HG02981 (cell line): ENCODE measurements around the gene TMCO4.

Experiments used
- ATAC-seq: cut with Tn5 transposase; IDR thresholded peaks from one replicate; pipeline ENCODE4 v1.9.1; 2021; ENCODE audit warnings: mild to moderate bottlenecking, moderate library complexity; ENCODE audit not compliant: unreplicated experiment

TMCO4 gene

DNA sequence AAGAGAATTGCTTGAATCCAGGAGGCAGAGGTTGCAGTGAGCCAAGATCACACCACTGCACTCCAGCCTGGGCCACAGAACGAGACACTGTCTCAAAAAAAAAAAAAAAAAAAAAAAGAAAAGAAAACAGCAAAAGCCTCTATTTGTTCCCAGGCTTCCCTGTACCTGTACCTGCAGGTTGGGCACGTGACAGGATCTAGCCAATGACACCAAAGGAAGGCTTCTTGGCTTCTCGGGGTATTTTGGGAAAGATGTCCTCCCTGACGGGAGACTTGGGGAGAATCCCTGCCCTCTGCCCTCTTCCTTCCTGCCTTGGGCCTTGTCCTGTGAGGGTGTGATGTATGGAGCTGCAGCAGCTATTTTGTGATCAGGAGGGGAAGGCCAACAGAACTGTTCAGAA lies 22.8 kb downstream of the TMCO4 start:
- ATAC-seq, result no peak

DNA sequence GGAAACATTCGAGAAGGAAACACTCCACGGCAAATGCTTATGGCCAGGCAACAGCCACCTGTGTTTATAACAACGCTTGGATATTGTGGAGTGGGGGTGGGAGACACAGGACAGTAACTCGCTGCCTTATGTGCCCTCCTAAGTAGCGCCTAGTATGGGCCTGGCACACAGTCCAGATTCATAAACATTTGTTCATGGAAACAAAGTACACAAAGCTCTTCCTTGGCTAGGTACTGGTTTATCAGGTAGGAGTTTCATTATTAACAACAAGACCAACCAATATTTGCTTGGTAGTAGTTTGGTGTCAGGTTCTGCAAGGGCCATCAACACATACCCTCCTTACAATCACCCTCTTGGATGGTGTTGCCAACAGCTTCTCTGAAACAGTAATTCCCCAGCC lies 23.4 kb downstream of the TMCO4 start:
- no peak for ATAC-seq

DNA sequence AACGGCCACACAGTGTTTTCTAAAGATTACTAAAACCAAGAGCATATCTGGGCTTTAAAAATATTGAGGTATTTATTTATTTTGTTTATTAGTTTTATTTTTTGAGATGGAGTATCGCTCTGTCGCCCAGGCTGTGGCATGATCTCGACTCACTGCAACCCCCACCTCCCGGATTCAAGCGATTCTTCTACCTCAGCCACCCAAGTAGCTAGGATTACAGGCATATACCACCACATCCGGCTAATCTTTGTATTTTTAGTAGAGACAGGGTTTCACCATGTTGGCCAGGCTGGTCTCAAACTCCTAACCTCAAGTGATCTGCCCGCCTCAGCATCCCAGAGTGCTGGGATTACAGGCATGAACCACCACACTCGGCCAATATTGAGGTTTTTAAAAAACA lies 23.9 kb downstream of the TMCO4 start:
- ATAC-seq, result no peak

DNA sequence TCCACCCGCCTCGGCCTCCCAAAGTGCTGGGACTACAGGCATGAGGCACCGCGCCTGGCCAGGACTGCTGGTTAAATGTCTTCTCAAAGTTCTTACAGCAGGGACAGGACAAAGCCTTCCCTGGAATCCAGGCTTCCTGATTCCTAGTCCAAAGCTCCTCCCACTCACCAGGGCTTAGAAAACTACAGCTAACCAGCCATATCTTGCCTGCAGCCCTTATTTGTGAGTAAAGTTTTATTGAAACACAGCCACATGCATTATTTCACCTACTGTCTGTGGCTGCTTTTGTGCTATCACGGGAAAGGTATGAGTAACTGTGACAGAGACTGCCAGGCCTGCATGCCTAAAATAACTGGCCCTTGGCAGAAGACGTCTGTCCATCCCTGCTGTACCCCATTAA lies 24.4 kb downstream of the TMCO4 start:
- ATAC-seq, result no peak

DNA sequence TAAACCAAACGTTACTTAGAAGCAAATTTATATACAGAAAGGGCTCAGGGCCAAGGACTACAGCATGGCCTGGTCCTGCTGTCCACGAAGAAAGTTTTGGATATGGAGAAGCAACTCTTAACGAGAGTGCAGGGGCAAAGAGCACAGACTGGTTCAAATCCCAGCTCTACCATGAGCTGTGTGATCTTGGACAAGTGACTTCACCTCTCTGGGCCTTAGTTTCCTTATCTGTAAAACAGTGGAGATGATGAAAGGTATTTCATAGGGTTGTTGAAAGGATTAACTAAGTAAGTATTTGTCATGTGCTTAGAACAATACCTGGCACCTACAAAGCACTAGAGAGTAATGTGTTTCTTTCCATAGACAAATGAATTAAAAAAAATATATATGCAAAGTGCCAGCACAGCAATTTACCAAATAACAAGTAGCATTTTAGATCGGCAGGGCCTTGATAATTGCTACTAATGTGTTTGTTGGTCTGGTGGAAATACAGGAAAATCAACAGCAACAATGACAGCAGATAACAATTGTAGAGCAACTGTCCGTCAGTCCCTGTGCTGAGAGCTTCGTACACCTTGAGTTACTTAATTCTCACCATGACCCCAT lies 25.4 kb downstream of the TMCO4 start:
- no peak for ATAC-seq

DNA sequence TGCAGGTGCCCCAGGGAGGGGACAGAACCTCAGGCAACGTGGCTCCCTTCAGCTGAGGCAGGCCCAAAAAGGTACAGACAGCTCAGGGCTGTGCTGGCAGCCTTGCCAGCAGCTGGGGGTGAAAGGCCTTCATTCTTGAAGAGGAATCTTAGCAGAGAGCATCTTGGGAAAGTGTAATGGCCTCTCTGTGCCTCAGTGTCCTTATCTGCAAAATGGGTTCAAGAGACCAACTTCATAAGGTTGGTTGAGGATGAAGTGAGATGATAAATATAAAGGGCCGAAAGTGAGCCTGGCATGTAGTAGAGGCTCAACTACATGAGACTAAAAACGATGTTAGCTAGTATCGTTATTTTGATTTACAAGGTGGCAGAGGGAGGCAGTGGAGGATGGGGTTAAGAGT lies 26.2 kb downstream of the TMCO4 start:
- ATAC-seq, result no peak

DNA sequence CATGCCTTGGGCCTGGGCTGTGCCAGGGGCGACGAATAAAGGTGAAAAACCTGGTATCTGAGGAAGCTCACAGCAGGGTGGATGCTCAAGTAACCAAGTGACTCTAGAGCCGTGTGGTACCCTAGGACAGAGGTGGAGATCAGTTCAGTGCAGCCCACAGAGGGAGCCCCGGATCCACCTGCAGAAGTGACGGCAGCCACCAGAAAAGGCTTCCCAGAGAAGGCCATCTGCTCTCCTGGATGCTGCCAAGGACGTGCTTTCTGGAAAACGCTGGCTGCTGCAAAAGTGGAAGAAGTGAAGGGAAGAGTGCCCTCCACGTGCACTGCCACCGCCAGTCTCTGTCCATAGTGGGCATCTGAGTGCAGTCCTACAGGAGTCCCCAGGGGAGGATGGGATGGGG lies 27.7 kb downstream of the TMCO4 start:
- ATAC-seq, result no peak

DNA sequence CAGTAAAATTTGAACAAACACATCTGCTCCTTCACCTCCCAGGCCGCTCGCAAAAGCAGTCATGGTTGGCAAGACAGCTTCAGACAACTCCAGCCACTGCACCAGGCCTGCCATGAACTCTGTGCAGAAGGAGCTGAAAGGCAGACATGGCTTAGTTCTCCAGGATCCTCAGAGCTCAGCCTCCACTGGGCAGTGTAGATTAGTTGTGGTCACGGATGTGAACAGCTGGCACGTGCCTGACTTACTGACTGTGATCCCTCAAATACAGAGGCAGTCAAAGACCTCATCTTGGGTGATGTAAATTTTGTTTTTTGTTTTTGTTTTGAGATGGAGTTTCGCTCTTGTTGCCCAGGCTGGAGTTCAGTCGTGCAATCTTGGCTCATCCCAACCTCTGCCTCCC lies 28.4 kb downstream of the TMCO4 start:
- ATAC-seq, result no peak

DNA sequence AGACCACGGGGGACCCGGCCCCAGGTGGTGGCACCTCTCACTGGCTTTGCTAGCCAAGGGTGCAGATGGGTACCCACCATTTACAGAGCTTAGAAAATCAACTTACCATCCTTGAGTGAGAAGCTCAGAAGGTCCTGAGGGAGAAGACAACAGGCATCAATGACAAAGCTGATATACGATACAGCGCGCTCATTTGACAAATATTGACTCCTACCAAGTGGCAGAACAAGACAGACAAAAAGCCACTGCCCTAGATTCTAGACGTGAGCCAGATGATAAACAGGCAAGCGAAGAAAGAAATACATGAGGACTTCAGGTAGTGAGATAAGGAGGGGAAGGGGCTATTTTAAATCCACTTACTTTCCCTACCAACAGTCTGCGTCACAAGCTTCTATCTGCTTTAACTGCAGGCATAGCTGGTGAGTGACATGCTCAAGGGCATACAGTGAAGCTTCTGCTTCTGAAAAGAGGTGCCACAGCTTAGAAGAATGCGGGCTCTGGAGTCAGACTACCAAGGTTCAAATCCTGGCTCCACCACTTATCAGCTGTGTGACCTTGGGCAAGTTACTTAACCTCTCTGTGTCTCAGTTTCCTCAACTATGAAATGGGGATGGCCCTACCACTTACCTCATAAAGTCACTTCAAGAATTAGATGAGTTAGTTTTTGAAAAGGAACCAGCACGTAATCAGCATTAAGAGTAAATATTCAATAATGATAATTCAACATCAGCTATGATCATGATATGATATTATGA lies 29.1 kb downstream of the TMCO4 start:
- ATAC-seq, result no peak

DNA sequence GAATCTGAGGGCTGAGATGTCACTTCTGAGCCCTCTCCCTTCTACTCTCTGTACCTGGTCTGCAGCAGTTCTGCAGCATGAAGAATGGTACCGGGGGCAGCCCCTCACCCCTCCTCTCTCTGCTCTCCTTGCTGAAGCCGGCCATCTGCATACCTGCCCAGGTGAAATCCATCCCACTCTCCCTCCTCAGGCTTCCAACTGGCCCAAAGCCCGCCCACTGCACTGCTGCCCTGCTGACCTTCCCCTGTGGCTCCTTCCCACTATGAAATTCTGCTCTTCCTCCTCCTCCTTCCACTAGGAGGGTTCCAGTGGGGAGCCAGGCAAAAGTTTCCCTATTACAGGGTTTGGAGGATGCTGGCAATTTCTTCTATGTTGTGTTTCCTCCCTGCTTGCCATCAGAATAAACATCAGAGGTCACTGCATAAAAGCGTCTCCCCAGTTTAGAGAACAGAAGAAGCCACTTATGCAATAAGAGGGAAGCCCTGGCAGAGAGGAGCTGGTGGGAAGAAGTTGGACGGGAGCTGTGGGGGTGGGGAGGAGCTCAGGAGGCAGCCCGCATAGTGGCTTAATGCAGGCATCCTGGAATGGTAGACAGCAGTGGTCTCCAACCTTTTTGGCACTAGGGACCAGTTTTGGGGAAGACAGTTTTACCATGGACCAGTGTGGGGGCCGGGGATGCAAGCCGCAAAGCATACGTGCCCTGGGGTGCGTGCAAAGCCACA lies 30.3 kb downstream of the TMCO4 start:
- ATAC-seq, result no peak

DNA sequence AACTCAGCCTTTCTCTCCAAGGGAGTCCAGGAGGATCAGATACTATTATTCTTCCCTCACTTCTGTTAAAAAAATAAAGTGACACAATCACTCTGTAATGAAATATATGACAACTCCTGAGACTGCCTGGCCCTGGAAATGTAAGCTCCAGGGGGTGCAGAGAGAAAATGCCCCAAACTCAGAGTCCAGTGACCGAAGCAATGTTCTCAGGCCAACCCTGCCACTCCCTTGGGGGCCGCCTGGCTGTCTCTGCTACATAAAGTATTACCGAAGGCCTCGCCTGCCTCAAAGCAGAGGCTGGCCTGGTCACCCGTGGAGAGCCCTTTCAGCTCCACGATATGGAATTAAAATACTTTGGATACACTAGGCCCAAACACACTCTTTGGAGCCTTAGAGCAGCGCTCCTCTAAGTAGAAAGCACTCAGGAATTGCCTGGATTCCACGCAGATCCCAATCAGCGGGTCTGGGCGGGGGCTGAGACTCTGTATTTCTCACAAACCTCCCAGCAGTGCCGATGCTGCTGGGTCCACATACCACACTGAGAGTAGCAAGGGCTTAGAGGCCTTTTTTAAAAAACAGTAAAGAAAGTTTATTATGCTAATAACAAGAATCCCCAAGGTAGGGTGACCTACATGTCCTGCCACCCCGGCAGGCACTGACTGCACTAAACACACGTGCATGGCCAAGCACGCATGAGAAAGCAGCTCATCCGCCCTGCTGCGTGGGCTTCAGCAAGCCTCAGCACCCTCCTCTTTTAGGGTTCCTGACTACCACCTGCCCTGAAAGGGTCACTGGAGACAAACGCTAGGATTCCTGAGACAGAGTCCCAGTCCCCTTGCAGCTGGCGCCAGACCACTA lies 31.1 kb downstream of the TMCO4 start:
- ATAC-seq, result no peak

DNA sequence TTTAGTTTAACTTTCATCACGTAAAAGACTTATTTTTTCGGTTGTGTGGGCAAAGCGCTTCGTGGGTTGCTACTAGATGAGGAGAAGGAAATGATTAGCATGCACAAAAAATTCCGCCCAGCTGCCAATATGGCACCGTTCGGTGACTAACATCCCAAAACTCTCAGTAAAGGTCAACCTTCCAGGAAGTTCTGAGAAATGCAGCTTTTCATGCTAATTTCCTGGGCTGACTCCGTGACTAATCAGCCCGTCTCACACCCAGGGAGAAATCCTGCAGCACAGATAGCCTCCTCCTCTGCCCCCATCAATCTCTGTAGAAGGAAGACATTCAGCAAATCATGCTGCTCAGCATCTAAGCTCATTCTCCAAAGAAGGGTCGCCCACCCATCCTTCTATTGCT lies 34.1 kb downstream of the TMCO4 start:
- ATAC-seq, result no peak

DNA sequence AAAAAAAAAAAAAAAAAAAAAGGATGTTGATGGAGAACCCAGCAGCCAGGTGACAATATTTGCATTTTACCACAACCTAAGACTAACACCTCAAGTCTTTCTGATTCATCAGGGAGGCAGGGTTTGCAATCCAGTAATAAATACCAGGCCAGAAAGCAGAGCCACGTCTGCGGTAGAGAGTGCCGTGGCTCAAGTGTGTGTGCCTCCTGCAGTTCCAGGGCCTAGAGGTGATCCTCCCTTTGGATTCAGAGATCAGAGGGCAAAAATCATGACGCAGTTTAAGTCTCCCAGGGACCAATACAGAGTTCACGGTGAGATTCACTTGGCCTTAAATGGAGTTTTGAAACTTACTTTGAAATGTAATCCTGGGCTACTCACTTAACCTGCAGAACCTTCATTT lies 34.9 kb downstream of the TMCO4 start:
- ATAC-seq, result no peak

DNA sequence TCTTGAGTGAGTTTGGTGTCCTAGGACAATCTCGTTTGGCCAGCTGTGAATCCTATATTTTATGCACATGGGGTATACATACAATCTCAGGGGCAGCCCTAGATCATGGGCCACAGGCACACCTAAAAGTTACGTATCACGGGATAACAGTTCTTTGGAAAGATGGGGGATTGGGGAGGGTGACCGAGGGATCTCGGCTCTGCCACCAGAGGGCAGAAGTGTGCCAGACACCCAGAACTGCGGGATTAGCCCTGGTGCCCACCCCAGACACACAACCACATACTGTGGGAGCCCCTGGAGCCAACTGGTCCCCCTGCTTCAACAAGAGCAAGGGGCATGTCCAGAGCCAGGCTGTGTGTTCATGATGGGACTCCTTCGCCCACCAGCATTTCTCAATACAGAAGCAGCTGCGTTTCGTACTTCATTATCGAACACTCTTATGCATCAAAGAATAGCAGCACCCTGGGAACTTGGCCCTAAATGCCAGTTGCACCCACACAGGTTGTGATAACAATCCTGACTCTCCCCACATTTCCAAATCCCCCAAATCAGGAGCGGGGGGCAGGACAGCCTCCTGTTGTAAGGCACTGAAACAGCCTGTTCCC lies 37.4 kb downstream of the TMCO4 start:
- no peak for ATAC-seq

DNA sequence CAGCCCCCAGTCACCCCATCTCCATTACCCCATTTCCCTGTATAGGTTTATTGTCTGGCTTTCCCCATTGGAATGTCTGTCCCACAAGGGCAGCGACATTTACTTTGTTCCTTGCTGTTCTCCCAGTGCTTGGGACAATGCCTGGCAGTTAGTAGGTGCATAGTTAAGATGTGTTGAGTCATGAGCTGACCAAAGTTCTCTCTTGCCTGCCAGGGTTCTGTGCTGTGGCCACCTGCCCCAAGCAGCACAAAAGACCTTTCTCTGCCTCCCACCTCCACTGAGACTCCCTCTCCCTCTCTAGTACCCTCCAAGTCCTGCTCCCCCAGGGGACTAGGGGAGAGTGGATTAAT lies 40.0 kb downstream of the TMCO4 start:
- ATAC-seq, result no peak

DNA sequence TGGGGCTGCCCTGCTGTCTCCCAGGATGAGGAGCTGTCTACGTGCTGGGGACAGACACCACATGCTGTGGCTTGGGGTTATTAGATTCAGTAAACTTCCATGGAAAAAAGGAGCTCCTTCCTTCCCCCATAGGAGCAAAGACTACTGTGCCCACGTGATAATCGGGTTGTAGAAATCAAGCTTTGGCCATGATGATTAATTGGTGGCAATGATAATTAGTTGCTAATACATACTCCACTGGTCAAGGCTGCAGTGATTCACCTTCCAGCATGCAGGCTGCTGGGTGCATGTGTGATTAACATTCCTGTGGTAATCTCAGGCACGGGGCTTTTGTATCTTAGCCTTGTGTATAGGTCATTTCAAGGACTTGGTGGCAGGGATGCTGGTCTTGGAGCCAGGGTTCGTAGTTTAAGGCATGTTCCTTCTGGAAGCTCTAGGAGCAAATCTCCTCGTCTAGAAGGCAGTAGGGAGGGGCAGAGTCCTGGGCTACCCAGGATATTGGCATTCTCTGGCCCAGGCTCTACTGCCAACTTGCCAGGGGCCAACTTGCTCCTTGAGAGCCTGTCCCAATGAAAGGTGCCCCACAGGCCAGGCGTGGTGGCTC lies 41.4 kb downstream of the TMCO4 start:
- no peak for ATAC-seq

DNA sequence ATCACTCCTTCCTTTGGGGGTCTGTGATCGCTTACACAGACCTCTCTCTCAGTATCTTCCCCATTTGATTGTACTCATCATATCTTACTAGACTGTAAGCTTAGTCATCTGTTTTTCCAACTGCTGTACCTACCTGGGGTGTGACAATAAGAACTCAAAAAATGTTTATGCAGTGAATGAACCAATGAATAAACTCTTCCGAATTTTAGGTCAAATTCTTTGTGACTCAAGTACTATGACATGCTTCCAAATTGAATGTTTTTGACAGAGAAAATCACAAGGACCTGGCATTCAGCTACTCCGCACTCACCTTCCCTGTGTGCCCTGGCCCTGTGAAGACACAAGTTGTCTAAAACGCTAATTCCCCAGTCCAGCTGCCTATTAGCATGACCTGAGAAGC lies 42.1 kb downstream of the TMCO4 start:
- no peak for ATAC-seq

DNA sequence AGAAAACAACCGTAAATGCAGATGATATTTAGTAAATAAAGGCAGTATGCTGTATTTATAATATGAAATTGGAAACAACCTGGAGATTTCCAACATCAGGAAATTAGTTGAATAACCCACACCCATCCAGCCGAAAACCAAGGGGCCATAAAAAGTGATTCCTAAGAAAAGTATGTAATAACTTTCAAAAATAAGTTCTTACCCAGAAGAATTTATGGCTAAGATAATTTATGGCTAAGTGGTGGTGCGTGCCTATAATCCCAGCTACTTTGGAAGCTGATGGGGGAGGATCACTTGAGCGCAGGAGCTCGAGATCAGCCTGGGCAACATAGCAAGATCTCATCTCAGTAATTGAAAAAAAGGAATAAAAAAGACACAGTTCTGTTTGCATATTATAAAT lies 43.2 kb downstream of the TMCO4 start:
- ATAC-seq, result no peak

DNA sequence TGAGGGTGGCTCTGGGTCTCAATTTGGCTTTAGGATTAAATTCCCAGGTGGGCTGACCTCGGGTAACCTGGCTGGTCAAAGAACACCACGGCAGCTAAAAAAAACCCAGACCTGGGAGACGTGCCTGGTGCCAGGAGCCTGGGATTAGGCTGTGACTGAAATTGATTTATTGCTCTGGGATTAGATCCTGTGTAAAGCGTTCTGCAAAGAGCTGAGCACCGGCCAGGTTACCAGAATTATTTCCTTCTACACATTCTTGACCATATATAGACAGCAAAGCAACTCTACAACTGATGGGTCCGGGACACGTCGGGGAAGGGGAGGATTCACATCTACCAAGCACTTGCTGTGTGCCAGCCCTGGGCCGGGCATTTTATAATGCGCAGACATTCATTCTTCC lies 45.2 kb downstream of the TMCO4 start:
- ATAC-seq, result no peak

DNA sequence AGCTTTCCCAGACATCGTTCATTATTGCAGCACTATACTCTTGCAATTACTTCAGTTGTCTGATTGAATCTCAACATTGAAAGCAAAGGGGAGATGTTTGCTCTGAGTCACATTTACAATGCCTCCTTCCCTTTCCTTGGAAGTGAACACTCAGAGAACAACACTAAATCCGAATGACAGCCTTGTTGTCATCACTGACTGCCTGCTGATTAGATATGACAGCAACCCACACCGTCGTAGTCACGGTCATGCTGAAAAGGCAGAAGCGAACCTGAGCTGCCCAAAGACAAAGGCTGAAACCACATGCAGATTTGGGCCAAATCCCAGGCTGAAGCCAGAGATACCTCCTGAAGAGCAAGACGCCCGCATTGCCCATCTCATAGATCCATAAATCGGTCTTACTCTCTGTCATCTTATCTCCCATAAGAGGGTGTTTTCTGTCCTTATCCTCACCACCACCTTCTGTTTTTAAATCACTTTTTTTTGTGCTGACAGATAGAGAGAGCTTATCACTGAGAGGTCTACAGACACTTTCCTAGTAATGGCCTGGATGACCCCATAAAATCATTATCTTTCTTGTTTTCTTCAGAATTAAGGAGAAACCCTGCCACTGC lies 47.5 kb downstream of the TMCO4 start:
- ATAC-seq, result no peak
